HepG2 (cell line): ENCODE data around the gene NEURL2. TPM values are rescaled to one million over a fixed set of nuclear protein-coding genes. Genes with fewer than 3 reads are reported as not detected.
A peak's percentile ranks its signal among the peaks of the same experiment; 100 is the strongest.

Source experiments
- BHLHE40 ChIP-seq: IDR thresholded peaks from 2 replicates; pipeline ENCODE4 v1.6.1; 2011; ENCODE audit warnings: low read length, improper control_type of control experiment
- CBFB ChIP-seq: sonication (generic); formaldehyde crosslinking; IDR thresholded peaks from 2 replicates; pipeline ENCODE4 v1.4.0; 2020; ENCODE audit warnings: missing genetic modification reagents
- EEA1 ChIP-seq: sonication (generic); formaldehyde crosslinking; IDR thresholded peaks from 2 replicates; pipeline ENCODE4 v1.5.1; 2020; ENCODE audit warnings: mild to moderate bottlenecking, missing genetic modification reagents, borderline replicate concordance
- ELF1 ChIP-seq: sonication (generic); formaldehyde crosslinking; IDR thresholded peaks from 2 replicates; pipeline ENCODE4 v1.4.0; 2020; ENCODE audit warnings: missing genetic modification reagents
- ETV6 ChIP-seq: sonication (generic); formaldehyde crosslinking; conservative IDR thresholded peaks from 2 replicates; pipeline ENCODE4 v1.4.0; 2020; ENCODE audit warnings: missing genetic modification reagents
- FOXO4 ChIP-seq: sonication (generic); formaldehyde crosslinking; conservative IDR thresholded peaks from 2 replicates; pipeline ENCODE4 v1.8.1; 2023; ENCODE audit warnings: missing genetic modification reagents
- GATAD2A ChIP-seq: IDR thresholded peaks from 2 replicates; pipeline ENCODE4 v1.6.1; 2016
- IKZF4 ChIP-seq: sonication (generic); formaldehyde crosslinking; IDR thresholded peaks from 2 replicates; pipeline ENCODE4 v1.5.1; 2020; ENCODE audit warnings: borderline replicate concordance, mild to moderate bottlenecking, low read depth, missing genetic modification reagents; ENCODE audit errors: not compliant biosample characterization
- IKZF5 ChIP-seq: IDR thresholded peaks from 2 replicates; pipeline ENCODE4 v1.6.1; 2018; ENCODE audit warnings: missing genetic modification reagents, mild to moderate bottlenecking, missing compliant biosample characterization
- NFIC ChIP-seq: IDR thresholded peaks from 2 replicates; pipeline ENCODE4 v1.6.1; 2012; ENCODE audit warnings: mild to moderate bottlenecking, low read length, inconsistent platforms
- NR2F1 ChIP-seq, 2 experiments: fragments of 450-650 bp in 1 of 2; formaldehyde crosslinking in 1 of 2; IDR thresholded peaks; 2 replicates each; pipeline versions ENCODE4 v1.5.0 to v1.6.1; 2016 to 2020; ENCODE audit warnings: mild to moderate bottlenecking in 1 of 2, missing compliant biosample characterization in 1 of 2, missing genetic modification reagents in 1 of 2, moderate library complexity in 1 of 2
- NR2F6 ChIP-seq, 2 experiments: IDR thresholded peaks; 2 replicates each; pipeline ENCODE4 v1.6.1; 2016; ENCODE audit warnings: antibody characterized with exemption in 1 of 2, mild to moderate bottlenecking in 1 of 2
- PHF21A ChIP-seq: sonication (generic); formaldehyde crosslinking; IDR thresholded peaks from 2 replicates; pipeline ENCODE4 v1.5.0; 2020; ENCODE audit warnings: mild to moderate bottlenecking, missing genetic modification reagents
- SIN3A ChIP-seq: IDR thresholded peaks from 2 replicates; pipeline ENCODE4 v1.6.1; 2011; ENCODE audit warnings: low read depth, mild to moderate bottlenecking, control low read depth, low read length, borderline replicate concordance
- SNAPC5 ChIP-seq: sonication (generic); formaldehyde crosslinking; IDR thresholded peaks from 2 replicates; pipeline ENCODE4 v1.8.1; 2023; ENCODE audit warnings: mild to moderate bottlenecking, missing genetic modification reagents, borderline replicate concordance
- SOX6 ChIP-seq, 2 experiments: fragments of 450-650 bp in 1 of 2; sonication (generic) in 1 of 2; formaldehyde crosslinking in 1 of 2; IDR thresholded peaks; 2 replicates each; pipeline versions ENCODE4 v1.4.0 to v1.6.1; 2017 to 2020; ENCODE audit warnings: antibody characterized with exemption in 1 of 2, mild to moderate bottlenecking in 1 of 2, missing genetic modification reagents in 1 of 2
- SRSF1 ChIP-seq: fragments of 200-400 bp; formaldehyde crosslinking; optimal IDR thresholded peaks from 2 replicates; pipeline ENCODE3; 2017; ENCODE audit warnings: mild to moderate bottlenecking, low read depth, low read length, moderate library complexity
- TGIF2 ChIP-seq: IDR thresholded peaks from 2 replicates; pipeline ENCODE4 v1.6.1; 2016; ENCODE audit warnings: control low read depth, missing compliant biosample characterization
- YY1 ChIP-seq: IDR thresholded peaks from 2 replicates; pipeline ENCODE4 v1.6.1; 2011; ENCODE audit warnings: low read length, low read depth, moderate library complexity, mild to moderate bottlenecking; ENCODE audit not compliant: insufficient read depth, insufficient replicate concordance
- ZBTB7A ChIP-seq: sonication (generic); formaldehyde crosslinking; IDR thresholded peaks from 2 replicates; pipeline ENCODE4 v1.8.0; 2022; ENCODE audit warnings: mild to moderate bottlenecking, missing genetic modification reagents
- ZFY ChIP-seq: sonication (generic); formaldehyde crosslinking; IDR thresholded peaks from 2 replicates; pipeline ENCODE4 v1.4.0; 2020; ENCODE audit warnings: missing genetic modification reagents
- ZNF652 ChIP-seq: IDR thresholded peaks from 2 replicates; pipeline ENCODE4 v1.6.1; 2016; ENCODE audit warnings: low read depth, borderline replicate concordance
- ZNF7 ChIP-seq: IDR thresholded peaks from 2 replicates; pipeline ENCODE4 v1.6.1; 2016; ENCODE audit warnings: missing biosample characterization, missing genetic modification reagents
- ZNF768 ChIP-seq: sonication (generic); formaldehyde crosslinking; IDR thresholded peaks from 2 replicates; pipeline ENCODE4 v1.4.0; 2020; ENCODE audit warnings: missing genetic modification reagents
- polyA plus RNA-seq, 8 experiments: library from polyadenylated mRNA; depleted of rRNA in 3 of 8; stranded (reverse) in 7 of 8; unstranded in 1 of 8; fragments of >200 nt; fragmentation: Illumina TruSeq in 4 of 8; extraction: Trizol in 4 of 8; gene quantifications; 2 replicates each; pipeline versions ENCODE4 v1.2.1 to v1.2.3, GENCODE V29; 2011 to 2016; ENCODE audit warnings: low read depth in 4 of 8, missing spikeins in 1 of 8, mixed read lengths in 1 of 8; ENCODE audit not compliant: insufficient read depth in 1 of 8
- total RNA-seq, 5 experiments: library from RNA; depleted of rRNA; stranded (reverse); fragments of >200 nt; fragmentation: Illumina TruSeq; extraction: Trizol; gene quantifications; 2 replicates each; pipeline ENCODE4 v1.2.3, GENCODE V29; 2016; ENCODE audit warnings: low read depth in 1 of 5

Gene NEURL2
- total and polyA plus RNA-seq, 2 of the 13 experiments (the other 11 are each of a cell fraction or from before 2014, with no cell fraction given) = 7.2 to 9.7 TPM

GRCh38 chr20:45890077-45890984 is 677 bp downstream of the NEURL2 start (continued):
- TF ChIP-seq IKZF4 (CRISPR knock-in tag) (peak; percentile 75), CBFB (CRISPR knock-in tag) (peak; percentile 85), PHF21A (CRISPR knock-in tag) (no peak), ZFY (peak; percentile 85), ZBTB7A (CRISPR knock-in tag) (peak; percentile 43; the same call in 1 of the 2 replicates), IKZF5 (CRISPR knock-in tag) (peak; percentile 67; the same call in 1 of the 2 replicates), SNAPC5 (CRISPR knock-in tag) (no peak), ZNF7 (CRISPR knock-in tag) (peak; percentile 10), EEA1 (CRISPR knock-in tag) (0 out of 2 replicates have a peak, but pooled peaks have one; percentile 4), ZNF652 (CRISPR knock-in tag) (0 out of 2 replicates have a peak, but pooled peaks have one; percentile 20), BHLHE40 (peak; percentile 65), GATAD2A (CRISPR knock-in tag) (peak; percentile 79), SRSF1 (no peak), ELF1 (CRISPR knock-in tag) (peak; percentile 49), NR2F1 (CRISPR knock-in tag; IDR thresholded peaks at IDR 0.05) (no peak), NR2F6 (IDR thresholded peaks at IDR 0.05) (no peak), NR2F6 (CRISPR knock-in tag; IDR thresholded peaks at IDR 0.05) (peak; percentile 66; the same call in 1 of the 2 replicates), ZNF768 (peak; percentile 77; the same call in 1 of the 2 replicates), FOXO4 (CRISPR knock-in tag) (0 out of 2 replicates have a peak, but pooled peaks have one; percentile 57), SOX6 (IDR thresholded peaks at IDR 0.05) (no peak), SOX6 (CRISPR knock-in tag; IDR thresholded peaks at IDR 0.05) (no peak; the same call in 1 of the 2 replicates), ETV6 (CRISPR knock-in tag) (no peak; the same call in 1 of the 2 replicates), SIN3A (0 out of 2 replicates have a peak, but pooled peaks have one; percentile 36), YY1 (peak; percentile 80), NFIC (no peak), TGIF2 (CRISPR knock-in tag) (peak; percentile 78)
